Activated B cell treated with CpG ODN at 0.5 μM for 24 hours (primary cell): ENCODE results near the gene ETS1. TPM values are rescaled to one million over a fixed set of nuclear protein-coding genes. Genes with fewer than 3 reads are reported as not detected.

Source experiments
- ATAC-seq: fragments of 200-7000 bp; cut with Tn5 transposase; one replicate; pipeline ENCODE4 v1.10.0; 2021; ENCODE audit warnings: low read depth, mild to moderate bottlenecking, moderate library complexity
- CTCF ChIA-PET: fragments of 350-600 bp; sonication (Branson Sonifier 250); formaldehyde crosslinking; loops from one replicate; lab custom pipeline; 2021; ENCODE audit warnings: antibody characterized with exemption; lab: Charles Lee
- POLR2A ChIA-PET: fragments of 350-600 bp; sonication (Branson Sonifier 250); formaldehyde crosslinking; loops from one replicate; lab custom pipeline; 2021; ENCODE audit warnings: antibody characterized with exemption; lab: Charles Lee
- DNase-seq: peaks from one replicate; pipeline ENCODE4 v3.0.0; 2022
- H3K27ac Mint-ChIP-seq: one replicate; pipeline ENCODE4 v1.8.0; 2020; ENCODE audit warnings: mixed read lengths
- H3K27me3 Mint-ChIP-seq: one replicate; pipeline ENCODE4 v1.8.0; 2021; ENCODE audit warnings: mixed read lengths
- H3K36me3 Mint-ChIP-seq: one replicate; pipeline ENCODE4 v1.8.0; 2021; ENCODE audit warnings: low read depth, mixed read lengths
- H3K4me1 Mint-ChIP-seq: one replicate; pipeline ENCODE4 v1.8.0; 2021; ENCODE audit warnings: mixed read lengths
- H3K4me3 Mint-ChIP-seq: one replicate; pipeline ENCODE4 v1.8.0; 2020; ENCODE audit warnings: mild to moderate bottlenecking, mixed read lengths
- H3K9me3 Mint-ChIP-seq: one replicate; pipeline ENCODE4 v1.8.0; 2020; ENCODE audit warnings: mixed read lengths
- CTCF ChIP-seq: fragments of 200-600 bp; IDR thresholded peaks from one replicate; pipeline ENCODE4 v1.8.0; 2022; ENCODE audit warnings: antibody characterized with exemption, mild to moderate bottlenecking
- intact Hi-C: fragments of 100-400 bp; cut with micrococcal nuclease; formaldehyde crosslinking; loops from one replicate; pipeline ENCODE4 v1.15.1; 2024
- total RNA-seq: library from RNA; stranded (reverse); gene quantifications from 2 replicates; pipeline ENCODE4 v1.2.3, GENCODE V29; 2022

The ETS1 gene
- total RNA-seq, 1 donor from 2014 or later, result 301 TPM

- POLR2A ChIA-PET, result interaction anchor here (1.4 to 1.9 kb wide), 2 partner anchors 8 to 13 kb away, joined by 3 to 4 read pairs; no protein-coding TSS in a partner anchor
- CTCF ChIA-PET, result interaction anchor here (1.5 kb wide), 1 partner anchor 88 kb away, joined by 4 read pairs; no protein-coding TSS in a partner anchor
- ATAC-seq, result no peak
- Mint-ChIP-seq H3K9me3 (no peaks in the 10 kb centered on the region), H3K4me1 (peaks cover 32% of the 10 kb centered on the region), H3K27ac (peak overlapping the region; percentile 59), H3K4me3 (no peak overlapping the region), H3K36me3 (no peaks in the 10 kb centered on the region), H3K27me3 (no peaks in the 10 kb centered on the region)
- DNase-seq, result no peak
- no peak for TF ChIP-seq CTCF
- intact Hi-C loops, result loop anchor here (1.0 to 5.0 kb wide), 3 partner anchors 13 to 90 kb away; no protein-coding TSS in a partner anchor
Observed at GRCh38 chr11:128411812-128412211, 175.5 kb downstream of the ETS1 start.

GRCh38 chr11:128411150-128411549 is 176.2 kb downstream of the ETS1 start:
- H3K27ac Mint-ChIP-seq, result no peak overlapping the region
- intact Hi-C loops, result loop anchor here (5.0 kb wide), 2 partner anchors 36 to 89 kb away; no protein-coding TSS in a partner anchor

GRCh38 chr11:128409476-128409875 is 177.9 kb downstream of the ETS1 start:
- POLR2A ChIA-PET, result interaction anchor here (0.6 to 1.0 kb wide), 2 partner anchors 12 to 273 kb away, joined by 3 read pairs; no protein-coding TSS in a partner anchor
- no peak for TF ChIP-seq CTCF
- intact Hi-C loops, result no loop called here
- Mint-ChIP-seq H3K36me3 (no peaks in the 10 kb centered on the region), H3K4me1 (peaks cover 24% of the 10 kb centered on the region), H3K4me3 (no peak overlapping the region), H3K27me3 (no peaks in the 10 kb centered on the region), H3K27ac (no peak overlapping the region), H3K9me3 (no peaks in the 10 kb centered on the region)
- DNase-seq (no peak), ATAC-seq (no peak)
- CTCF ChIA-PET, result interaction anchor here (1.0 kb wide), 1 partner anchor 222 kb away, joined by 3 read pairs; no protein-coding TSS in a partner anchor

More at GRCh38 chr11:128411150-128411549, 176.2 kb downstream of the ETS1 start:
- CTCF ChIA-PET, result no interaction called here
- no peak overlapping the region for H3K4me3 Mint-ChIP-seq
- H3K27me3 Mint-ChIP-seq, result no peaks in the 10 kb centered on the region
- DNase-seq, result no peak
- no peaks in the 10 kb centered on the region for H3K36me3 Mint-ChIP-seq
- TF ChIP-seq CTCF, result no peak
- peaks cover 34% of the 10 kb centered on the region for H3K4me1 Mint-ChIP-seq
- POLR2A ChIA-PET, result interaction anchor here (1.4 kb wide), 1 partner anchor 12 kb away, joined by 3 read pairs; no protein-coding TSS in a partner anchor
- ATAC-seq, result no peak
- H3K9me3 Mint-ChIP-seq, result no peaks in the 10 kb centered on the region

Other genes starting within 250 kb of the ETS1 start
- 64.9 and 69.2 TPM in 2 replicates for gene FLI1, start 106.5 kb upstream of the ETS1 start, total RNA-seq